Activated CD4-positive, alpha-beta T cell treated with anti-CD3 and anti-CD28 coated beads for 36 hours (primary cell): ENCODE measurements around the gene SSBP4. TPM values are rescaled to one million over a fixed set of nuclear protein-coding genes. Genes with fewer than 3 reads are reported as not detected.

Source experiments
- ATAC-seq: fragments of 200-7000 bp; cut with Tn5 transposase; one replicate; pipeline ENCODE4 v1.10.0; 2021; ENCODE audit warnings: mild to moderate bottlenecking, moderate library complexity
- CTCF ChIA-PET: fragments of 350-600 bp; sonication (Branson Sonifier 250); formaldehyde crosslinking; loops from one replicate; lab custom pipeline; 2021; ENCODE audit warnings: antibody characterized with exemption; lab: Charles Lee
- POLR2A ChIA-PET: fragments of 350-600 bp; sonication (Branson Sonifier 250); formaldehyde crosslinking; loops from one replicate; lab custom pipeline; 2021; ENCODE audit warnings: antibody characterized with exemption, inconsistent platforms; lab: Charles Lee
- DNase-seq: peaks from one replicate; pipeline ENCODE4 v3.0.0-alpha.2; 2020
- H3K27ac Mint-ChIP-seq: one replicate; pipeline ENCODE4 v1.8.0; 2021; ENCODE audit warnings: mixed read lengths
- H3K27me3 Mint-ChIP-seq: one replicate; pipeline ENCODE4 v1.8.0; 2021; ENCODE audit warnings: mixed read lengths
- H3K36me3 Mint-ChIP-seq: one replicate; pipeline ENCODE4 v1.8.0; 2021; ENCODE audit warnings: low read depth, mixed read lengths
- H3K4me1 Mint-ChIP-seq: one replicate; pipeline ENCODE4 v1.8.0; 2021; ENCODE audit warnings: mixed read lengths
- H3K4me3 Mint-ChIP-seq: one replicate; pipeline ENCODE4 v1.8.0; 2021; ENCODE audit warnings: mild to moderate bottlenecking, moderate library complexity, mixed read lengths
- H3K9me3 Mint-ChIP-seq: one replicate; pipeline ENCODE4 v1.8.0; 2021; ENCODE audit warnings: low read depth, mixed read lengths
- intact Hi-C, 2 experiments: fragments of 100-400 bp; cut with DNase I in 1 of 2; cut with micrococcal nuclease in 1 of 2; formaldehyde crosslinking; loops; one replicate each; pipeline versions ENCODE4 v1.14.2 to v1.15.1; 2022 to 2024; cut with DNase I, micrococcal nuclease
- total RNA-seq, 2 experiments: library from RNA; stranded (reverse); gene quantifications; one replicate each; pipeline ENCODE4 v1.2.3, GENCODE V29; 2021

The SSBP4 gene
- total RNA-seq, 2 experiments from 2014 or later, result 71.7 to 79.3 TPM

DNA sequence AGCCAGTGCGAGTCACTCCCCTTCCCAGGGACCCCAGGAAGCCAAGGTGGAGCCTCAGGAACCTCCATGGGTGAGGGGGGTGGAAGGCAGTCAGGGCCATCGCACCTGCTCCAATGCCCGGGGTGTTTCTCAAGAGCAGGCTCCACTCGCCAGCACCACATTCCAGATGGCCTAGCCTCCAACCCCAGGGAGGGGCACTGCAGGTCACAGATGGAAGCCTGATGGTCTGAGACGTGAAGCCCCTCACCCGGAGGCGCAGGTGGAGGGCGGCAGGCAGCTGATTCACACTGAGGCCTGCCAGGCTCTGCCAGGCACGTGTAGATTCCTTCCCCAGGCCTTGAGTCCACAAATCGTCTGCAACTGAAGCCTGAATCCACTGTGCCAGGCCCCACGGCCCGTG lies 41.7 kb downstream of the SSBP4 start:
- ATAC-seq (no peak), DNase-seq (no peak)
- ChIA-PET CTCF (interaction anchor here (0.6 to 2.2 kb wide), 2 partner anchors 13 to 390 kb away, joined by 3 to 8 read pairs; no protein-coding TSS in a partner anchor), POLR2A (no interaction called here)
- Mint-ChIP-seq H3K9me3 (no peaks in the 10 kb centered on the region), H3K27me3 (no peaks in the 10 kb centered on the region), H3K4me1 (peaks cover 2% of the 10 kb centered on the region), H3K36me3 (peaks cover 25% of the 10 kb centered on the region), H3K4me3 (no peak overlapping the region), H3K27ac (no peak overlapping the region)
- intact Hi-C loops, result loop anchor here in 1 of 2 experiments (10.0 kb wide), 1 partner anchor 214 kb away; no protein-coding TSS in a partner anchor

DNA sequence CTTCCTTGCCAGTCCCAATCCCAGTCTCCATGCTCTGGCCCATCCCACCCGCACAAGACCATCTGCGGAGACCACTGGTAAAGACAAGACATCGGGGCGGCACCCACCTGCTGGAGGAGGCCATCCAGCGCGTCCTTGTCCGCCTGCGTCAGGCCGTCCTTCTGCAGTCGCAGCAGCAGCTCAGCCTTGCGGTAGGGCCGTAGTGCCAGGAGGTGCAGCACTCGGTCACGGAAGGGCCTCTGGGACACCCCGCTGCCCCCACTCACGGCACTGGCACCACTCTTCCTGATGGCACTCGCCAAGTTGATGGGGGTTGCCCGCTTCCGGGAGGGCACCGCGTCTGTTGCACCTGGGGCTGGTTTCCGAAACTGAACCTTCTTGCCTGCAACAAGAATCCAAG lies 42.3 kb downstream of the SSBP4 start:
- H3K9me3 Mint-ChIP-seq, result no peaks in the 10 kb centered on the region
- ChIA-PET POLR2A (no interaction called here), CTCF (interaction anchor here (0.6 to 2.2 kb wide), 9 partner anchors 10 to 465 kb away, joined by 3 to 18 read pairs (median 4); no protein-coding TSS in a partner anchor)
- H3K4me1 Mint-ChIP-seq, result peaks cover 2% of the 10 kb centered on the region
- intact Hi-C loops, result loop anchor here in 1 of 2 experiments (10.0 kb wide), 1 partner anchor 213 kb away; no protein-coding TSS in a partner anchor
- ATAC-seq (no peak), DNase-seq (no peak)
- H3K36me3 Mint-ChIP-seq, result peaks cover 22% of the 10 kb centered on the region
- H3K27ac Mint-ChIP-seq, result no peak overlapping the region
- no peaks in the 10 kb centered on the region for H3K27me3 Mint-ChIP-seq
- no peak overlapping the region for H3K4me3 Mint-ChIP-seq

DNA sequence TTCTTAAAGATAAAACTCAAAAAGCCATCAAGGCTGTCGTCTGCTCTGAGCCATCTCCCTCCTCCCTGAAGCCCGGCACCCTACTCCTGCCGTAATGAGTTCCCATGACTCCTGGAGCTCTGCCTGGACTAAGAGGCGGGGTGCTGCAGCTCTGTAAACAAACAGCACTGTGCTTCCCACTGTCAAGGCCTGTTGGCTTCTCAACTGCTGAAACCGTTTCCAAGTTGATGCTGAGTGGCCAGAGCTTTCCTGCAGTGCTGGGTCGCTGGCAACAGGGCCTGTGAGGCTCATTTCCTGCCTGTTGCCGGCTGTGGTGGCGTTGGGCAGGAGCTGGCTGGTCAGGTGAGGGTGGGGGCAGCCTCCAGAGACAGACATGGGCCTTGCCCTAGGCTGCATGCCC lies 45.4 kb downstream of the SSBP4 start:
- intact Hi-C loops, result loop anchor here (5.0 to 10.0 kb wide), 4 partner anchors 108 to 373 kb away; partner anchors contain the start of gene UBA52 (in 1 of the 2)
- Mint-ChIP-seq H3K36me3 (peaks cover 19% of the 10 kb centered on the region), H3K4me1 (peaks cover 11% of the 10 kb centered on the region), H3K4me3 (no peak overlapping the region), H3K27ac (peak overlapping the region; percentile 80), H3K27me3 (no peaks in the 10 kb centered on the region), H3K9me3 (no peaks in the 10 kb centered on the region)
- ChIA-PET CTCF (interaction anchor here (0.6 to 1.4 kb wide), 5 partner anchors 13 to 480 kb away, joined by 3 to 5 read pairs (median 3); no protein-coding TSS in a partner anchor), POLR2A (no interaction called here)
- ATAC-seq (no peak), DNase-seq (no peak)

DNA sequence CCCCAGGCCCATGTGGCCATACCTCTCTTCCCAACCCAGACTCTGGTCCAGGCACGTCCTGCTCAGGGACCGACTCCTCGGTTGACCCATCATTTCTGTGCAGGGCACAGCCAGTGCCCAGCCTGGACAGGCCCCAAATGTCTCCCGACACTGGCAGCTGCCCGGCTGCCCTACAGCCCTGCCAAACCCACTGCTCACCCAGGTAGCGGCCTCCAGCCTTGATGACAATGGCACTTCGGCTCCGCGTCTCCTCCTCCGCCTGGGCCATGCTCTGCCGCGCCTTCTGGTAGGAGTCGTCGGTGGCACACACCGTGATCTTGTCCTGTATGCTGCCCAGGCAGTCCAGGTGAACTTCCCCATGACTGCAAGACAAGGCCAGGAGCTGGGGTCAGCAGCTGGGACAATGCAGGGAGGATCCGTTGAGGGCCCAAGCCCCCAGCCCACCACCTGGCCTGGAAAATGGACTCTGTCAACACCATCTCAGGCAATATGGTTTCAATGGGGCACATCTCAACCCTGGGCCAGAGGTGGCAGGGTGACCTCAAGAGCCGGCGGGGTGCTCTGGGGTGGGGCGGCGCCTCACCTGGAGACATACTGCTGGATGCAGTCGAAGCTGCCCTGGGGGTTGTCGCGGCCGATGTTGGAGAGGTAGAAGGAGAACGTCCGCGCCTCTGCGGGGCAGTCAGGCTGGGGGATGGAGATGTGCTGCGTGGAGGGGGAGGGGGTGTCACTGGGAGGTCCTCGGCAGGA lies 46.2 kb downstream of the SSBP4 start:
- no peak for ATAC-seq
- DNase-seq, result no peak
- Mint-ChIP-seq H3K4me1 (peaks cover 12% of the 10 kb centered on the region), H3K4me3 (no peak overlapping the region), H3K27me3 (no peaks in the 10 kb centered on the region), H3K36me3 (peaks cover 17% of the 10 kb centered on the region), H3K9me3 (no peaks in the 10 kb centered on the region), H3K27ac (no peak overlapping the region)
- intact Hi-C loops, result loop anchor here (5.0 to 10.0 kb wide), 4 partner anchors 107 to 372 kb away; partner anchors contain the start of gene UBA52 (in 1 of the 2)
- ChIA-PET CTCF (interaction anchor here (0.6 to 1.2 kb wide), 6 partner anchors 9 to 479 kb away, joined by 3 to 5 read pairs (median 4); no protein-coding TSS in a partner anchor), POLR2A (interaction anchor here (0.6 kb wide), 1 partner anchor 109 kb away, joined by 3 read pairs; no protein-coding TSS in a partner anchor)

DNA sequence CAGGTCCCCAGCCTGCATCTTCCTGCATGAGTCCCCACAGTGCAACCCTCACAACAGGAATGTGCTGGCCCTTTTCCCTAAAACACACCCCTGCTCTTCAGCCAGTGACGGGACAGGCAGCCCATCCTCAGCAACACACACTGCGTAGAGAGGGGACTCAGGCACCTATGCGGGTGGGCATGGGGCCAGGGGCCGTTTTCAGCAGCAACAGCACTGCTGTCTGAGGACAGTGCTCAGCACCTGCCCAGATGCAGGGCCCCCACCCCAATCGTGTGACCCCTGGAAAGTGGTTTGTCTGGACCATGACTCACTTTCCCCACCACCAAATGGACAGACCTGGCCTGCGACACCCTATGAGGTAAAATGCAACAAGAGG lies 46.8 kb downstream of the SSBP4 start:
- no peaks in the 10 kb centered on the region for H3K9me3 Mint-ChIP-seq
- no peak overlapping the region for H3K27ac Mint-ChIP-seq
- H3K27me3 Mint-ChIP-seq, result no peaks in the 10 kb centered on the region
- ChIA-PET POLR2A (interaction anchor here (0.6 kb wide), 1 partner anchor 109 kb away, joined by 3 read pairs; no protein-coding TSS in a partner anchor), CTCF (interaction anchor here (0.9 to 1.0 kb wide), 2 partner anchors 12 to 23 kb away, joined by 4 to 5 read pairs; no protein-coding TSS in a partner anchor)
- DNase-seq (no peak), ATAC-seq (no peak)
- peaks cover 12% of the 10 kb centered on the region for H3K4me1 Mint-ChIP-seq
- H3K36me3 Mint-ChIP-seq, result peaks cover 13% of the 10 kb centered on the region
- H3K4me3 Mint-ChIP-seq, result no peak overlapping the region
- intact Hi-C loops, result loop anchor here (5.0 to 10.0 kb wide), 4 partner anchors 106 to 371 kb away; partner anchors contain the start of gene UBA52 (in 1 of the 2)

DNA sequence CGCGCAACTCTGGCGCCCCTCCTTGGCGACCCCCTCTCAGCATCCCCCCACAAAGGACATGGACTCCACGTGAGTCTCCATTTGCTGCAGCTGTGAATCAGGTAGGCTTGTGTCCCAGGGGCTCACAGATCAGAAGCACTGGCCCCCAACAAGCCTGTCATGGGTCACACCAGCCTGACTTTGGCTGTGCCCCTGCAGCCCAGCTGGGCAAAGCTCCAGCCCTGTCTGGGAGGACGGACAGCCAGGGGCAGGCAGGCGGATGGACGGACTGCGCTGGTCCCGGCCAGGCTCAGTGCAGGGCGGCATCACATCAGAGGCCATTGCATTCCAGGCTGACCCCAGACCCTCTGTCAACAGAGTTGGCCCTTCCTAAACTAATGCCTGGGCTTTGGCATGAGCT lies 47.2 kb downstream of the SSBP4 start:
- H3K36me3 Mint-ChIP-seq, result peaks cover 12% of the 10 kb centered on the region
- ChIA-PET POLR2A (no interaction called here), CTCF (interaction anchor here (0.9 to 1.0 kb wide), 2 partner anchors 13 to 23 kb away, joined by 4 to 5 read pairs; no protein-coding TSS in a partner anchor)

DNA sequence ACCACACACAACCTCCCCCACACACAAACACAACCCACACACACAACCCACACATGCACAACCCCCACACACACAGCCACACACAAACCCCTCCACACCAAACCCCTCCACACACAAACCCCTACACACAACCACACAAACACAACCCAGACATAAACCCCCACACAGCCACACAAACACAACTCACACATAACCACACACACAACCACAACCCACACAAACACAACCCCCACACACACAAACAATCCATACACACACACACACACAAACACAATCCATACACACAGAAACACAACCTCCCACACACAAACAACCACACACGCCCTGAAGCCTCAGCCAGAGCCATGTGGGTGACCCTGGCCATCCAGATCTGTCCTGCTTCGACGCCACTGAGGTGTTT lies 48.8 kb downstream of the SSBP4 start:
- H3K4me3 Mint-ChIP-seq, result no peak overlapping the region
- intact Hi-C loops, result loop anchor here (5.0 to 10.0 kb wide), 4 partner anchors 104 to 369 kb away; partner anchors contain the start of gene UBA52 (in 1 of the 2)
- CTCF ChIA-PET, result interaction anchor here (0.8 to 1.1 kb wide), 4 partner anchors 11 to 281 kb away, joined by 3 to 5 read pairs (median 3); no protein-coding TSS in a partner anchor
- H3K9me3 Mint-ChIP-seq, result no peaks in the 10 kb centered on the region
- H3K36me3 Mint-ChIP-seq, result peaks cover 3% of the 10 kb centered on the region
- H3K27me3 Mint-ChIP-seq, result no peaks in the 10 kb centered on the region
- ATAC-seq (no peak), DNase-seq (no peak)
- H3K27ac Mint-ChIP-seq, result peak overlapping the region; percentile 47
- POLR2A ChIA-PET, result no interaction called here
- peaks cover 12% of the 10 kb centered on the region for H3K4me1 Mint-ChIP-seq

More for the DNA sequence above, 47.2 kb downstream of the SSBP4 start:
- Mint-ChIP-seq H3K4me3 (no peak overlapping the region), H3K4me1 (peaks cover 12% of the 10 kb centered on the region), H3K9me3 (no peaks in the 10 kb centered on the region), H3K27me3 (no peaks in the 10 kb centered on the region), H3K27ac (no peak overlapping the region)
- ATAC-seq, result no peak
- no peak for DNase-seq
- intact Hi-C loops, result loop anchor here (5.0 to 10.0 kb wide), 4 partner anchors 106 to 371 kb away; partner anchors contain the start of gene UBA52 (in 1 of the 2)

DNA sequence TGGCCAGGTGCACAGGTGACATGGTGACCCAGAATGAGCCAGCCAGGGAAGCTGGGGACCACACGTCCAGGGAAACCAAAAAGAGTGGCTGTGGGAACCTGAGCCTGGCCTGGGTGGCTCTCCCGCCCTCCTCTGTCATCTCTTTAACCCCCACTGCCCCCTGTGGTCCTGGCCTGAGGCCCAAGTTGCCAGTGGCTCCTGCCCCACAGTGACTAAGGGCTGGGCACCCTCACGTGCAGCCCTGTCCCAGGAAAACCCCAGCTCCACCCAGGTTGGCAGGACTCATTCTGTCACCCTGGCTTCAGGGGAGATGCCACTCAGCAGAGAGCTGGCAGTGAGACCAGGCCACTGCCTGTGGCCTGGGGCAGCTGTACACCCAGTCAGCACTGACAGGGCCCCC lies 49.3 kb downstream of the SSBP4 start:
- H3K36me3 Mint-ChIP-seq, result peaks cover 2% of the 10 kb centered on the region
- no peak overlapping the region for H3K27ac Mint-ChIP-seq
- POLR2A ChIA-PET, result no interaction called here

DNA sequence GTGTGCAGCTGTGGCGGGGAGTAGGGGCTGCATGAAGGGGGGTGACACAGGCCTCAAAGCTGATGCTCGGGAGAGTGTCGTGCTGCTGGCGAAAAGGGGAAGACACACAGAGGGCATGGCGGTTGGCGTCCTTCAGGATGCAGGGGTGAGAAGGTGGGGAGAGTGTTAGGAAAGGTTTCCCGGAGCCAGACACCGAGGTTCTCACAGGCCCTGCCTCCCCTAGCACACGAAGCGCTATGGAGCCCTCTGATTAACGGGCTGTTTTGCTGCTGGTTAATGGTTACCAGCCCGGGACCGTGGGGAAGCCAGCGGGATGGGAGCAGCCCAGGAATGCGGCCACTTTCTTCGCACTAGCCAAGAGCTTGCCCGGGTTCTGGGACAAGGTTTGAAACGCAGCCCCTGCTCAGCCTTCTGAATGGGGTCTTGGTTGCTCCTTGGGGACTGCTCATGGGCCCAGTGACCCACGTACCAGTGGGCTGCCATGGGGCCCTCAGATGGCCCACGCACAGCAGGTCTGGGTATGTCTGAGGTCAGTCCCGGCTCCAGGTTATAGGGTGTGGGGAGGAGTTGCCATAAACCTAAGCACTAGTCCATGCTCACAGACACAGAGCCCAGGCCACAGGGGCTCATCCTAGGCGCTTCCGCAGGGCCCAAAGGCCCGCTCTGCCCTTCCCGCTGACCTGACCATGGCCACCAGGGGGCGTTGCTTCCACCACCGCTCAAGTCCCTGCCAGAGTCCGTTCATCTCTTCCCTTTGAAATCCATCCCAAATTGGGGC lies 50.1 kb downstream of the SSBP4 start:
- intact Hi-C loops, result loop anchor here (1.0 to 10.0 kb wide), 5 partner anchors 51 to 368 kb away; partner anchors contain the start of gene UBA52 (in 1 of the 2)
- Mint-ChIP-seq H3K27ac (no peak overlapping the region), H3K4me3 (no peak overlapping the region), H3K9me3 (no peaks in the 10 kb centered on the region), H3K4me1 (peaks cover 13% of the 10 kb centered on the region), H3K27me3 (no peaks in the 10 kb centered on the region), H3K36me3 (no peaks in the 10 kb centered on the region)
- ChIA-PET POLR2A (no interaction called here), CTCF (interaction anchor here (0.6 to 1.8 kb wide), 12 partner anchors 9 to 377 kb away, joined by 3 to 8 read pairs (median 4); partner anchors contain the start of gene UBA52)
- ATAC-seq (peak; percentile 71), DNase-seq (peak; percentile 83)

More for the DNA sequence above, 49.3 kb downstream of the SSBP4 start:
- peaks cover 12% of the 10 kb centered on the region for H3K4me1 Mint-ChIP-seq
- DNase-seq (no peak), ATAC-seq (no peak)
- CTCF ChIA-PET, result interaction anchor here (0.8 to 1.1 kb wide), 4 partner anchors 12 to 280 kb away, joined by 3 to 5 read pairs (median 3); no protein-coding TSS in a partner anchor
- H3K27me3 Mint-ChIP-seq, result no peaks in the 10 kb centered on the region
- intact Hi-C loops, result loop anchor here (5.0 to 10.0 kb wide), 4 partner anchors 104 to 369 kb away; partner anchors contain the start of gene UBA52 (in 1 of the 2)
- H3K9me3 Mint-ChIP-seq, result no peaks in the 10 kb centered on the region
- no peak overlapping the region for H3K4me3 Mint-ChIP-seq

DNA sequence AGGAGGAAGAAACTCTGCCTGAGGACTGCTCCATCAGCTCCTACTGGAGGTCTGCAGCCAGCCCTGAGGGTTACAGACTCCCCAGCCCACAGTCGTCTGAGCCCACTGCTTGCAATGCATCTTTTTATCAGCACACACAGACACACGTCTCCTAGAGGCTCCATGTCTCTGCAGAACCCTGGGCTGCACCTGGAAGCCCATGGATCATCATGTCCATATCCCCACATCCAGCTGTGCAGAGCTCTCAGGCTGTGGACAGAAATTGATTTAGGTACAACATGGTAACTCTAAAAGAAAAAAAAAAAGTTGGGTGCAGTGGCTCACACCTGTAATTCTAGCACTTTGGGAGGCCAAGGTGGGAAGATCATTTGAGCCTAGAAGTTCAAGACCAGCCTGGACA lies 51.6 kb downstream of the SSBP4 start:
- Mint-ChIP-seq H3K9me3 (no peaks in the 10 kb centered on the region), H3K27ac (no peak overlapping the region), H3K4me3 (no peak overlapping the region), H3K27me3 (no peaks in the 10 kb centered on the region), H3K4me1 (peaks cover 21% of the 10 kb centered on the region), H3K36me3 (no peaks in the 10 kb centered on the region)
- DNase-seq, result no peak
- no peak for ATAC-seq
- ChIA-PET CTCF (interaction anchor here (0.5 to 2.2 kb wide), 7 partner anchors 11 to 50 kb away, joined by 3 to 6 read pairs (median 4); no protein-coding TSS in a partner anchor), POLR2A (interaction anchor here (0.6 kb wide), 1 partner anchor 30 kb away, joined by 4 read pairs; no protein-coding TSS in a partner anchor)
- intact Hi-C loops, result loop anchor here in 1 of 2 experiments (5.0 to 10.0 kb wide), 2 partner anchors 37 to 374 kb away; no protein-coding TSS in a partner anchor
